Measurements from ENCODE around the gene ACKR3. TPM values are rescaled to one million over a fixed set of nuclear protein-coding genes. Genes with fewer than 3 reads are reported as not detected.

The ACKR3 gene
- total RNA-seq, 1 donor from 2014 or later, result 55.5 TPM

GRCh38 chr2:236582968-236583367 lies 13.3 kb downstream of the ACKR3 start:
- TF ChIP-seq POLR2AphosphoS5 (IDR thresholded peaks at IDR 0.05; ENCODE audit: insufficient read depth in 1 of 2, low read depth in 1 of 2), result no peak
- TF ChIP-seq, protein P1, sequence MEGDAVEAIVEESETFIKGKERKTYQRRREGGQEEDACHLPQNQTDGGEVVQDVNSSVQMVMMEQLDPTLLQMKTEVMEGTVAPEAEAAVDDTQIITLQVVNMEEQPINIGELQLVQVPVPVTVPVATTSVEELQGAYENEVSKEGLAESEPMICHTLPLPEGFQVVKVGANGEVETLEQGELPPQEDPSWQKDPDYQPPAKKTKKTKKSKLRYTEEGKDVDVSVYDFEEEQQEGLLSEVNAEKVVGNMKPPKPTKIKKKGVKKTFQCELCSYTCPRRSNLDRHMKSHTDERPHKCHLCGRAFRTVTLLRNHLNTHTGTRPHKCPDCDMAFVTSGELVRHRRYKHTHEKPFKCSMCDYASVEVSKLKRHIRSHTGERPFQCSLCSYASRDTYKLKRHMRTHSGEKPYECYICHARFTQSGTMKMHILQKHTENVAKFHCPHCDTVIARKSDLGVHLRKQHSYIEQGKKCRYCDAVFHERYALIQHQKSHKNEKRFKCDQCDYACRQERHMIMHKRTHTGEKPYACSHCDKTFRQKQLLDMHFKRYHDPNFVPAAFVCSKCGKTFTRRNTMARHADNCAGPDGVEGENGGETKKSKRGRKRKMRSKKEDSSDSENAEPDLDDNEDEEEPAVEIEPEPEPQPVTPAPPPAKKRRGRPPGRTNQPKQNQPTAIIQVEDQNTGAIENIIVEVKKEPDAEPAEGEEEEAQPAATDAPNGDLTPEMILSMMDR (IDR thresholded peaks at IDR 0.05), result no peak
- TF ChIP-seq POLR2A (IDR thresholded peaks at IDR 0.05), result no peak
- H3K36me3 ChIP-seq, result peaks cover 0 to 14% of the 10 kb centered on the region in 2 donors
- intact Hi-C loops (cut with DNase I), result no loop called here
- peaks cover 10% of the 10 kb centered on the region for H3K4me1 ChIP-seq
- no peak for DNase-seq (ENCODE audit: extremely low spot score in 2 of 2)
- no peaks in the 10 kb centered on the region for H3K27me3 ChIP-seq
- no peak overlapping the region for H3K27ac ChIP-seq
- H3K9me3 ChIP-seq, result no peaks in the 10 kb centered on the region
- H3K4me3 ChIP-seq, result no peak overlapping the region

DNA sequence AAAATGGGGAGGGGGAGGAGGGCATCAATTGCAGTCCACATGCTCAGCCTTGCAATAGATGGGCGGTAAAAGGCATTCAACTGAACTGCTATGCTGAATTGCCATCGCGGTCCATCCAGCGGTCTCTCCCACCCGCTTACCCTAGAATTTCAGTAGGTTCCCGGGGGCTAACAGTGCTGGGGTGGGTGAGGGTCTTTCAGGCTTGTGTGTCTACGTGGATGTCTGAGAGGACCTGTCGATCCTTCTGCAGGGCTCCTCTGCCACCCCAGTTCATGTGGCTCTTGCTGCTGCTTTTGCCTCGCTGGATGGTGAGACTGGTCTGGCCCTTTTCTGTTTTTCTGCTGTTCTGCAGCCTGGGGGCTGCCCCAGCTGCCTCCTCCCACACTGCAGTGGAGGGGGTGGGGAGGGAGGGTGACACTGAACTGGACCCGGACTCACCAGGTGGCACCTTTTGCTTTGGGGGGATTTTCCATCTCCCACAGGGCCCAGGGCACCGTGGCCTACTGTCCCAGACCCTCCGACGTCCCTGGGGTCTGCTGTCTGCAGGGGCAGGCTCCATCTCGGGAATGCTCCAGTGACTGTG lies 14.1 kb downstream of the ACKR3 start:
- Histone ChIP-seq H3K27ac (no peak overlapping the region), H3K4me3 (no peak overlapping the region), H3K36me3 (peaks cover 0 to 14% of the 10 kb centered on the region in 2 donors), H3K27me3 (no peaks in the 10 kb centered on the region), H3K9me3 (no peaks in the 10 kb centered on the region), H3K4me1 (peaks cover 8% of the 10 kb centered on the region)
- no peak for DNase-seq (ENCODE audit: extremely low spot score in 2 of 2)
- intact Hi-C loops (cut with DNase I), result no loop called here
- TF ChIP-seq, protein P1 (IDR thresholded peaks at IDR 0.05), result no peak
- no peak for TF ChIP-seq POLR2AphosphoS5 (IDR thresholded peaks at IDR 0.05; ENCODE audit: insufficient read depth in 1 of 2, low read depth in 1 of 2)
- TF ChIP-seq POLR2A (IDR thresholded peaks at IDR 0.05), result no peak

GRCh38 chr2:236584521-236585384 lies 15.1 kb downstream of the ACKR3 start:
- Histone ChIP-seq H3K27ac (no peak overlapping the region), H3K36me3 (peaks cover 0 to 14% of the 10 kb centered on the region in 2 donors), H3K27me3 (no peaks in the 10 kb centered on the region), H3K9me3 (no peaks in the 10 kb centered on the region), H3K4me3 (no peak overlapping the region), H3K4me1 (peaks cover 8% of the 10 kb centered on the region)
- intact Hi-C loops (cut with DNase I), result no loop called here
- TF ChIP-seq POLR2AphosphoS5 (IDR thresholded peaks at IDR 0.05; ENCODE audit: insufficient read depth in 1 of 2, low read depth in 1 of 2) (no peak), POLR2A (IDR thresholded peaks at IDR 0.05) (no peak)
- TF ChIP-seq, protein P1 (IDR thresholded peaks at IDR 0.05), result no peak
- DNase-seq (ENCODE audit: extremely low spot score in 2 of 2), result no peak

DNA sequence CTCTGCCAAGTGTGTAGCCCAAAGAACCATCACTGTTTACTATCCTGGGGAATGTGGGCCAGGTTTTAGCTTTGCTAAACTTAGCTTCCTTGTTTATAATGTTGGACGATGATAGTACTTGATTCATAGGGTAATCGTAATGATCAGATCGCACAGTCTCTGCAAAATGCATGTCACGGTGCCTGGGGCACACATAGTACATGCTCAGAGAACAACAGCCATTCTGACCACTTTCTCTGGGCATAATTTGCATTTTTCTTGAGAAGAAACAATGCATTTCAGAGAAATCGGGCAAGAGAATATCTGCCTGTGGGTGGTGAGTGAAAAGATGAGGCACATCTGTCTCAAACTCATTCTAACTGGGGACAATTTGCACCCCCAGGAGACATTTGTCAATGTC lies 16.3 kb downstream of the ACKR3 start:
- Histone ChIP-seq H3K27me3 (no peaks in the 10 kb centered on the region), H3K4me3 (no peak overlapping the region), H3K4me1 (no peaks in the 10 kb centered on the region), H3K9me3 (no peaks in the 10 kb centered on the region), H3K27ac (no peak overlapping the region), H3K36me3 (peaks cover 0 to 7% of the 10 kb centered on the region in 2 donors)
- TF ChIP-seq POLR2AphosphoS5 (IDR thresholded peaks at IDR 0.05; ENCODE audit: insufficient read depth in 1 of 2, low read depth in 1 of 2), result no peak
- TF ChIP-seq POLR2A (IDR thresholded peaks at IDR 0.05), result no peak
- TF ChIP-seq, protein P1 (IDR thresholded peaks at IDR 0.05), result no peak
- DNase-seq (ENCODE audit: extremely low spot score in 2 of 2), result no peak
- intact Hi-C loops (cut with DNase I), result no loop called here

Data from vagina (tissue), 2 donors.